Fibroblast of skin of abdomen (primary cell): Measurements from ENCODE around the gene XRCC3. TPM values are rescaled to one million over a fixed set of nuclear protein-coding genes. Genes with fewer than 3 reads are reported as not detected.

Experiments used
- DNase-seq: peaks from one replicate; pipeline ENCODE4 v3.0.0-alpha.2; 2013
- polyA plus RNA-seq, 2 experiments: library from polyadenylated mRNA; unstranded; fragments of 120-200 nt; gene quantifications; one replicate each; pipeline ENCODE4 v1.2.1, GENCODE V29; 2013; ENCODE audit not compliant: insufficient read length in 2 of 2

XRCC3 gene
- 10.4 TPM for polyA plus RNA-seq (2013, experiment 1 of 2; ENCODE audit: insufficient read length)
- 10.4 TPM for polyA plus RNA-seq (2013, experiment 2 of 2; ENCODE audit: insufficient read length)

GRCh38 chr14:103715052-103716000 lies at the start of gene XRCC3, which contains the start of gene ZFYVE21:
TSS of gene XRCC3 (minus strand) at chr14:103715451. CDS start at chr14:103711087, 4,364 bp downstream.
TSS of gene ZFYVE21 (plus strand) at chr14:103715810. CDS start at chr14:103715842, 32 bp downstream.
- DNase-seq: peak; percentile 99

- DNase-seq: no peak
These were observed 48.7 kb upstream of the XRCC3 start for GRCh38 chr14:103763730-103764488.

- no peak for DNase-seq
These were observed 47.3 kb upstream of the XRCC3 start for GRCh38 chr14:103762541-103762940.

GRCh38 chr14:103762036-103762435 lies 46.8 kb upstream of the XRCC3 start:
- peak; percentile 11 for DNase-seq

- DNase-seq: no peak
These were observed 43.0 kb upstream of the XRCC3 start for GRCh38 chr14:103758059-103758776.

- no peak for DNase-seq
These were observed 39.8 kb upstream of the XRCC3 start for GRCh38 chr14:103755060-103755459.

- DNase-seq: no peak
These were observed 38.5 kb upstream of the XRCC3 start for GRCh38 chr14:103753774-103754173.

GRCh38 chr14:103749860-103750259 lies 34.6 kb upstream of the XRCC3 start:
- no peak for DNase-seq

GRCh38 chr14:103749452-103749851 lies 34.2 kb upstream of the XRCC3 start:
- peak; percentile 12 for DNase-seq

GRCh38 chr14:103748534-103748857 lies 33.2 kb upstream of the XRCC3 start:
- no peak for DNase-seq

GRCh38 chr14:103746701-103747100 lies 31.4 kb upstream of the XRCC3 start:
- peak; percentile 42 for DNase-seq

- DNase-seq: no peak
These were observed 30.2 kb upstream of the XRCC3 start for GRCh38 chr14:103745424-103745823.

GRCh38 chr14:103744621-103745395 lies 29.6 kb upstream of the XRCC3 start:
- no peak for DNase-seq

- DNase-seq: no peak
These were observed 28.4 kb upstream of the XRCC3 start for GRCh38 chr14:103743691-103744090.

GRCh38 chr14:103742499-103743255 lies 27.4 kb upstream of the XRCC3 start:
- no peak for DNase-seq

GRCh38 chr14:103741876-103742275 lies 26.6 kb upstream of the XRCC3 start:
- DNase-seq: no peak

GRCh38 chr14:103740991-103741689 lies 25.9 kb upstream of the XRCC3 start:
- peak; percentile 69 for DNase-seq

- no peak for DNase-seq
These were observed 24.7 kb upstream of the XRCC3 start for GRCh38 chr14:103739793-103740501.

GRCh38 chr14:103739466-103739792 lies 24.2 kb upstream of the XRCC3 start:
- no peak for DNase-seq
